Stimulated activated CD8-positive, alpha-beta memory T cell treated with anti-CD3 and anti-CD28 coated beads, Interleukin-4, amount 100 ng/mL, for 24 hours (primary cell): Measurements from ENCODE around the gene GAP43.
"Not testable (repeated sequence)": the region's sequence is repeated elsewhere in the genome, so short reads cannot be mapped to it uniquely, and the experiment has no call there.

ENCODE experiments used
- DNase-seq: peaks from one replicate; pipeline ENCODE4 v3.0.0-alpha.2; 2020; ENCODE audit warnings: low read depth

GAP43 gene

DNA sequence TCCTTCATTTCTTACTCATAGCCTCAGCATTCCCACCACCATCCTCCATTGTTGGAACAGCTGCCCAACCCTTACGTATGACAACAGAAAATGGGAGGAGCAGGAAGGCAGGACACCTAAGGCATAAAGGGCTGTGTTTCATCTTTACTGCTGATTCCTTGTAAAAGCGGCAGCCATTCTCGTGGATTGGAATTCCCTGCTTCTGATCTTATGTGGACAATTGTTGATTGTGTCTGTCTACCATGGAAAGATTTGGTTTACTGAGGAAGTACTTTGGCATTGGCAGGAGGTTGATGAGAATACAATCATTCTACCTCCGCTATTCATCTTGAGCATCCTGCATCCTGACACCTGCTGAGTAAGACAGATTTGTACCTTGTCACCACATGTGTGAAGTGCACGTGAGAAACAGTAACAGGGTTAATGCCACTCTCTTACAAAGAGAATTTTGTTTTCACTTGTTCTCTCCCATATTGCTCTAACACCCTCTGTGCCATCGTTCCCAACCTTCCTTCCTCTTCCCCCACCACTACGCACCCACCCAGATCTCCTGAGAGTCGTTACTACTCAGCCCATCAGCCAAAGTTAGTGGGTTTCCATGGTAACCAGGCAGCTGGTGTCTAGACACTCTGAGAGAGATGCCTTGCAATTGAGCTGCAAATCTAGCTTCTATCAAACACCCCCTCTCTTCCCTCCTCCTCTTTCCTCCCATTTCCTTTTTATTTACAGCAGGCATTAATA, 75.7 kb downstream of the GAP43 start:
- no peak for DNase-seq

- DNase-seq = no peak
These were observed 76.4 kb downstream of the GAP43 start for GRCh38 chr3:115699706-115700105.

DNA sequence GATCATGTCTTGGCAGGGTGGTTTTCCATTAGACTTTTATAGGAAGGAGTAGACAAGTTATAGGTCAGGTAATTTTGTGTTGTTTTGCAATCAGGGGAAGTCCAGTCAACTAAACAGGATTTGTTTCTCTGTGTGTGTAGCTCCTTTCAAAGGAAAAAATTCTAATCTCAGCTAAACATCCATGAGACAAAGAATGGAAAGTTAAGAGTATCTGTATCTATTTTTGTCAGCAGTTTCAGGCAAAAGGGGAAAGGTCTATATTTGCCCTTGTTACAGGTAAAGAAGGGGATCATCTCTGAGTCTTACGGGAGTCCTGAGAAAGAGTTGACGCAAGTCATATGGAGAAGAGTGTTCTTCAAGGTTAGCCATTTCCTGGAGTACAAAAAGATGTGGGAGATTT, 79.3 kb downstream of the GAP43 start:
- no peak for DNase-seq

GRCh38 chr3:115704661-115705338, 81.5 kb downstream of the GAP43 start:
- no peak for DNase-seq

- no peak for DNase-seq
These were observed 83.1 kb downstream of the GAP43 start for GRCh38 chr3:115706311-115706829.

- DNase-seq = no peak
These were observed 85.2 kb downstream of the GAP43 start for GRCh38 chr3:115708540-115708939.

DNA sequence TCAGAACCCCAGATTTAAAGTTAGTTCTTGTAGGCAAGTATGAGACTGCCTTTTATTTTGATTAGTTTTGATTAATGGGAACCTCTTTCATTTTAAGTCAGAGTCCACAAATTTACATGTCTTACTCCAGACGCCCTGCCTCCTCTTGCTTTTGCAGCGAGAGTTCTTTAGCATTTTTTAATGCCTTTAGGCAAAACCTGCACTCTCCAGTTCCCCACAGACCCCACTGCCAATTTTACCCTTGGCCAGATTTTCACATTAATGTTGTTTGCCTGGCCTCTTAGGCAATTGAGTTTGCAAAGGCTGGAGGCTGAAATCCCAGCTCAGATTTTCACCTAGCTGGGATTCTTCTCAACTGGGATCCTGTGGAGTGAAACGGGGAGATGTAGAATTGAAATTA, 85.8 kb downstream of the GAP43 start:
- no peak for DNase-seq

GRCh38 chr3:115709931-115710330, 86.6 kb downstream of the GAP43 start:
- DNase-seq = no peak

DNA sequence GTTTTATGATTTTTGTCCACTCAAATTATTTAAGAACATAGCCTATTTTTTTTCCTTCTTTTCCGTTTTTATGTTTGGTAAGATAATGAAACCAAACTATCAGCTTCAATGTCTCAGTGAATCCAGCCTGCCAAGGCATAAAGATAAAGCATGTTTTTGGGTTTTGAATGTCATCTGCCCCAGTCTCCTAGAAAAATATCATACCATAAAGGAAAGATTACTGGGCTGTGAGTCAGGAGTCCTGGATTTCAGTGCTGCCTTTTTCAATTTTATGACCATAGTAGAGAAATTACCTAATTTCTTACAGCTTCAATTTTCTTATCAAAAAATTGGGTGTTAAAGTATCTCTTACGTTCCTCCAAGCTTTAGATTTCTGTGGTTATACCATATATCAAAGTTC, 87.5 kb downstream of the GAP43 start:
- DNase-seq = no peak

DNA sequence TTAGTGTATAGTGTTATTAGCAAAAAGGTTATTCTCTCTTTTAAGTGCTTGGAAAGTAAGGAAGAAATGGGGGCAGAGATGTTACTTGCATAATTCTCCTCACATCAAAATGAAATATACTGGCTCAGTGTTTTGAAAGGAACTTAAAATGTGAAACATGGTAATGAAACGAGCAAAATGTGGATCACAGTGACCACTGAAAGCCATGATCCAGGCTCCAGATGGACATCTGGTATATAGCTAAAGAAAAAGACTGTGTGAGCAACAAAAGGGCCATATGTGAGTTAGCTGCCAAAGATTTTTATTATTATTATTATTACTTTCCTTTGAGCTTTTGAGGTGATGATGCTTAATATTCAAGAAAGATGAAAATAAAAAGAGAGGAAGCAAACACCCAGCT, 89.6 kb downstream of the GAP43 start:
- no peak for DNase-seq

GRCh38 chr3:115713284-115713683, 90.0 kb downstream of the GAP43 start:
- no peak for DNase-seq

DNA sequence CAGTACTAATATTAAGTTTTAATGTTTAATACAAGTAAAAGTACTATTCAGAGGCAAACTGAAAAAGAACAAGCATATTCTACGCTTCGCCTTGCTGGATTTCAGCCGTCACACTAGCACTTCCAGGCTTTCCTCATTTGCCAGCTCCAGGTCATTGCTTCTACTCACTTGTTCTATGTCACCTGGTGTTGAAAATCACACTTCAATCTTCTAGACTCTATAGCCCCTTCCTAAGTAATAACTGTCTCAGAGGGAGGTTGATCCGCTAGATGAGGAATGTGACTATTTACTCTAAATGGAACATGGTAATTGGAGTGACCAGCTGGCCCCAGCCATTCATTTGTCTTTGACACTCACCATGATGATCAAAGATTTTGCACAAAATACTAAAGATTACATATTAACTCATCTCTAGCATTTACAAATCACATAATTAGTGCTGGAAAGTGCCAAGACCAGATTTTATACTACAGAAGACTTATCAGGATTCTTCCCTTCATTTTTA, 92.0 kb downstream of the GAP43 start:
- no peak for DNase-seq

- DNase-seq = no peak
These were observed 97.7 kb downstream of the GAP43 start for GRCh38 chr3:115720983-115721382.

GRCh38 chr3:115725800-115726199, 102.5 kb downstream of the GAP43 start:
- DNase-seq = no peak

DNA sequence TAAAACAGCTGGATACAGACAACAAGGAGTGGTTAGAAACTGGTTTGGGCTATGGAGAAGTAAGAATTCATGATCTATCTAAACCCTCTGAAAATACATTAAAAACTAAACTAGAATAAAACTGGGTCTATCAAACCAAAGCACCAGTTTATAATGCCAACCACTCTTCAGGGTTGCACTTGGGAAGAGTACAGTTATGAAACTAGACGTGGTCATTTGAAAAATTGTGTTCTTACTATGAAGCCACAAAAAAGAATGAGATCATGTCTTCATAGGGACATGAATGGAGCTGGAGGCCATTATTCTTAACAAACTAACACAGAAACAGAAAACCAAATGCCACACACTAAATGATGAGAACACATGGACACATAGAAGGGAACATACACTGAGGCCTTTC, 103.8 kb downstream of the GAP43 start:
- DNase-seq = no peak

DNA sequence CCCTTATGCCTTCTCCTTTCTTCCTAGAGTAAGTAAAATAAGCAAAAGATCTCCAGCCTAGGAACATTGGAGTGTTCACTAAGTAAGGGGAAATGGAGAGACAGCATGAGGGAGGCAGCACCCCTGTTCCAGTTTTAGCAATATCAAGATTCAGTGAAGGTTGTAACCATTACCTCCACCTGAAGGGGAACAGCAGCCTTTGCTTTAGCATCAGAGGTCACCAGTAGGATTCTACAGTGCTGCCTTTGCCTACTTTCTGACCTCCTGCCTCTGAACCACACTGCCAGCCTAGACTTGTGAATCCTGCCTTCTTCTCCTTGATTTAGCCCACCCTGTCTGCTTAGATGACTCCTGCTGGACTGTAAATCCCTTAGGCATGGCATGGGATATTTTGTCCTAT, 104.7 kb downstream of the GAP43 start:
- DNase-seq = no peak

- not testable (repeated sequence) for DNase-seq
These were observed 113.0 kb downstream of the GAP43 start for GRCh38 chr3:115736341-115736740.

- no peak for DNase-seq
These were observed 118.3 kb downstream of the GAP43 start for GRCh38 chr3:115741650-115742049.

- DNase-seq = not testable (repeated sequence)
These were observed 121.2 kb downstream of the GAP43 start for GRCh38 chr3:115744516-115744915.

- not testable (repeated sequence) for DNase-seq
These were observed 129.7 kb downstream of the GAP43 start for GRCh38 chr3:115752978-115753377.

GRCh38 chr3:115758076-115758763, 134.9 kb downstream of the GAP43 start:
- no peak for DNase-seq

DNA sequence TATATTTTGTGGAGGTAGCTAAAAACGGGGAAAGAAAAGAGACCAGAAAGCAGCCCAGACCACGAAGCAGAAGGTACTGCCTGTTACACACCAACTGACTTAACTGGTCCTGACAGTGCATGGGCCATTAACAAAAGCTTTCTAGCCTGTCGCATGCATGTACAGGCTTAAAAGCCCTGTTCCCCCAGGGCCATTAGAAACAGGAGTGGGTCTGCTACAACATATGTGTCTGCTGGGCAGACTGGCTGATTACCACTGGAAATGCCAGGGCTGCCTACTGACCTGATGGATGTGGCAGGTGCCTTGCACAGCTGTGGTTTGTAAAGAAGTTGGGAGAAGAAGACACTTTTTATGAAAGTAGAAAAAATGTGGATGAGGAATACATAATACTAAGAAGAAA, 137.4 kb downstream of the GAP43 start:
- no peak for DNase-seq

DNA sequence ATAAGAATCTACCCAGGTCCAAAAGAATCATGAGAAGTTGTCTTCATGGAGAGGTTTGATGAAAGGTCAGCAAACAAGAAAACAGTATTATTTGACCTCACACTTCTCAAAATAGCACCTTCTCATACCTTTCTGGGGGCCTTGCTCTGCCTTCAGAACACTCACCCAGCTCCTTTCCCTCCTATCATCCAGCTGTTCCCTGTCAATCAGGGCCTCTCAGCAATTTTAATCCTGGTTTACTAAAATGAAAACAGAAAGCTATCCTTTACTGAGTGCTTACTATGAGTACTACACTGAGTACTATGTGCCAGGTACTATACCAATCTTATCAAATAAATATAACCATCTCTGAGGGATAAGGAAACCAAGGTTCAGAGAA, 138.6 kb downstream of the GAP43 start:
- DNase-seq = no peak
